Lower lobe of right lung (tissue), 2 donors: Measurements from ENCODE around the gene SRPK3. TPM values are rescaled to one million over a fixed set of nuclear protein-coding genes. Genes with fewer than 3 reads are reported as not detected.

Experiments
- ATAC-seq, 2 donors: fragments of 200-7000 bp; cut with Tn5 transposase; one replicate each; pipeline ENCODE4 v1.9.1; 2020 to 2022; ENCODE audit warnings: mild to moderate bottlenecking in 2 of 2, moderate library complexity in 2 of 2
- DNase-seq: peaks from one replicate; pipeline ENCODE4 v3.0.0-alpha.2; 2020
- H3K27ac ChIP-seq: fragments of 200-600 bp; one replicate; pipeline ENCODE4 v1.8.0; 2022
- H3K27me3 ChIP-seq: fragments of 200-600 bp; one replicate; pipeline ENCODE4 v1.8.0; 2022; ENCODE audit warnings: low read depth
- H3K36me3 ChIP-seq: fragments of 200-600 bp; one replicate; pipeline ENCODE4 v1.8.0; 2022; ENCODE audit warnings: mild to moderate bottlenecking
- H3K4me1 ChIP-seq: fragments of 200-600 bp; one replicate; pipeline ENCODE4 v1.8.0; 2022
- H3K4me3 ChIP-seq: fragments of 200-600 bp; one replicate; pipeline ENCODE4 v1.8.0; 2022; ENCODE audit warnings: mild to moderate bottlenecking
- H3K9me3 ChIP-seq: fragments of 200-600 bp; one replicate; pipeline ENCODE4 v1.8.0; 2022
- CTCF ChIP-seq: fragments of 200-600 bp; IDR thresholded peaks from one replicate; pipeline ENCODE4 v1.8.0; 2022; ENCODE audit warnings: antibody characterized with exemption, mild to moderate bottlenecking
- intact Hi-C: fragments of 100-400 bp; cut with DNase I; formaldehyde crosslinking; loops from one replicate; pipeline ENCODE4 v1.11.0; 2022
- total RNA-seq: library from RNA; stranded (reverse); fragmentation: NEBNext Ultra II Directional; extraction: Animal tissue kit (Norgen Biotek cat#: 25700); gene quantifications from one replicate; pipeline ENCODE4 v1.2.1, GENCODE V29; 2021
- donor health status: DM: no; HTN: yes; CAD: no; lungs with severe emphysema.

Gene SRPK3
- total RNA-seq, 1 donor from 2014 or later = not detected

GRCh38 chrX:153806999-153807575 is 26.2 kb downstream of the SRPK3 start:
- TF ChIP-seq CTCF = no peak
- H3K4me1 ChIP-seq = no peaks in the 10 kb centered on the region
- H3K27ac ChIP-seq = no peak overlapping the region
- H3K36me3 ChIP-seq = no peaks in the 10 kb centered on the region
- H3K9me3 ChIP-seq = no peaks in the 10 kb centered on the region
- no peak overlapping the region for H3K4me3 ChIP-seq
- no peak for DNase-seq
- no peaks in the 10 kb centered on the region for H3K27me3 ChIP-seq
- intact Hi-C loops = no loop called here
- no peak for ATAC-seq

- H3K4me3 ChIP-seq = no peak overlapping the region
- DNase-seq = no peak
- H3K27ac ChIP-seq = no peak overlapping the region
- no peaks in the 10 kb centered on the region for H3K4me1 ChIP-seq
- no peaks in the 10 kb centered on the region for H3K36me3 ChIP-seq
- intact Hi-C loops = no loop called here
- ATAC-seq = no peak
- H3K27me3 ChIP-seq = no peaks in the 10 kb centered on the region
- no peaks in the 10 kb centered on the region for H3K9me3 ChIP-seq
- no peak for TF ChIP-seq CTCF
Observed at GRCh38 chrX:153807976-153808375, 27.1 kb downstream of the SRPK3 start.

GRCh38 chrX:153812220-153812619 is 31.4 kb downstream of the SRPK3 start:
- no peak for ATAC-seq
- Histone ChIP-seq H3K36me3 (no peaks in the 10 kb centered on the region), H3K27me3 (no peaks in the 10 kb centered on the region), H3K9me3 (no peaks in the 10 kb centered on the region), H3K4me3 (no peak overlapping the region), H3K4me1 (no peaks in the 10 kb centered on the region), H3K27ac (no peak overlapping the region)
- TF ChIP-seq CTCF = no peak
- intact Hi-C loops = no loop called here
- DNase-seq = no peak

GRCh38 chrX:153813161-153813560 is 32.3 kb downstream of the SRPK3 start:
- intact Hi-C loops = no loop called here
- no peak for TF ChIP-seq CTCF
- DNase-seq (no peak), ATAC-seq (no peak)
- Histone ChIP-seq H3K4me1 (no peaks in the 10 kb centered on the region), H3K27ac (no peak overlapping the region), H3K4me3 (no peak overlapping the region), H3K9me3 (no peaks in the 10 kb centered on the region), H3K27me3 (no peaks in the 10 kb centered on the region), H3K36me3 (no peaks in the 10 kb centered on the region)

DNA sequence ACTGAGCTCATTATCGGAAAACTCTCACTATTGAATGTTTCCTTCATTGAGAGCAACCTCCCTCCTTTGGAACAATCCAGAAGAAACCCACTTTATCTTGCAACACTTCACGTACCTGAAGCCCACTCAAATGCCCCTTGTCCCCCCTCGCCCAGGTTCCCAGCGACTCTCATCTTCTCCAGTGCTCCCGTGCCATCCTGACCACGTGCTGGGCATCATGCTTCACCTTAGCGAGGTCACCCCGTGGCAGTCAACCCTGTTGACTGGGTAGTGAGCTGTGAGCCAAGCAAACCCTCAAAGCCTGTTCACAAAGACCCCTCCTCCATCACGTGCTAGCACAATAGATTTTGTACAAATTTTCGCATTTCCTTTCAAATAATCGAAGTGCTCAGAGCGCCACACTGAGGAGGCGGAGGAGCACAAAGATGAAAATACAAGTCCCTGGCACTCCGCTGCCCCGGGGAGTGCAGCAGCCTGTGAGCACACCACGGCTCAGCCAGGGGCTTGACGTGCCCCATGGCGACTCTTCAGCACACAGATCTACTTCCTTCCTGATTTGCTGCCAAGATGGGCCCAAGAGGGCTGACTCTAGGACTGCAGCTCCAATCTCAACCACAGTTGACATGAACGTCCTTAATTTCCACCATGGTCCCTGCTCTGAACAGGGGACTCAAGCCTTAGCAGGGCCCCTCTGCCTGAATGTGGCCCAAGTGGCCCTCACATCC is 33.9 kb downstream of the SRPK3 start:
- Histone ChIP-seq H3K27me3 (no peaks in the 10 kb centered on the region), H3K9me3 (no peaks in the 10 kb centered on the region), H3K27ac (no peak overlapping the region), H3K4me3 (no peak overlapping the region), H3K4me1 (no peaks in the 10 kb centered on the region), H3K36me3 (no peaks in the 10 kb centered on the region)
- no peak for TF ChIP-seq CTCF
- DNase-seq = no peak
- intact Hi-C loops = no loop called here
- ATAC-seq = no peak
